SK-N-SH (cell line): ENCODE data around the gene ZNF597.

Experiments used
- CTCF ChIP-seq: fragments of 200-600 bp; sonication (generic); IDR thresholded peaks from 2 replicates; pipeline ENCODE4 v1.6.1; 2017; ENCODE audit warnings: antibody characterized with exemption, mild to moderate bottlenecking, moderate library complexity
- SMC3 ChIP-seq: IDR thresholded peaks from 2 replicates; pipeline ENCODE4 v1.6.1; 2012; ENCODE audit warnings: low read depth, low read length, improper control_type of control experiment

DNA sequence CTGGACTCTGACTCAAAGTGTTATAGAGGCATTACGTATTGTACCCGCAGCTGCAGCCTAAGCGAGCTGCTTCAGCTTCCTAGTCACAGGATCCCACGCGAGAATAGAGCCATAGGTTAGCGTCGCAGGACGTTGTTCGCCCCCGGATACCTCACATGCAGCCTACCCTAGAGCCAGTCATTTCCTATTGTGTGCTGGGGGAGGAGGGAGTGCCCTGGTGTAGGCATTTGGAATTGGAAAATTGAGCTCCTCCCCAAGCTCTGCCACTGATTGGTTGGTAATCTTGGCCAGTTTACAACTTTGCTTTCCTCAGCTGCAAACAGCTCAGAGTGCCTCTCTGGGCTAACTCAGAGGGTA lies 706 bp upstream of the ZNF597 start:
- TF ChIP-seq SMC3 (no peak), CTCF (no peak)
